Muscle layer of colon (tissue), 2 donors: ENCODE data around the gene DOCK11.

Experiments used
- H3K27ac ChIP-seq: one replicate; pipeline ENCODE4 v1.7.0; 2013; ENCODE audit warnings: low read depth, mild to moderate bottlenecking, low read length, moderate library complexity
- H3K27me3 ChIP-seq, 2 donors: one replicate each; pipeline ENCODE4 v1.7.0; 2013; ENCODE audit warnings: low read length in 2 of 2, mild to moderate bottlenecking in 2 of 2; ENCODE audit not compliant: insufficient read depth in 2 of 2, control insufficient read depth in 1 of 2
- H3K36me3 ChIP-seq: one replicate; pipeline ENCODE4 v1.7.0; 2013; ENCODE audit warnings: mild to moderate bottlenecking, low read length; ENCODE audit not compliant: insufficient read depth
- H3K4me1 ChIP-seq: one replicate; pipeline ENCODE4 v1.7.0; 2013; ENCODE audit warnings: mild to moderate bottlenecking, low read length; ENCODE audit not compliant: insufficient read depth
- H3K4me3 ChIP-seq, 2 donors: one replicate each; pipeline ENCODE4 v1.7.0; 2013; ENCODE audit warnings: low read length in 2 of 2, low read depth in 1 of 2, mild to moderate bottlenecking in 1 of 2, moderate library complexity in 1 of 2
- H3K9ac ChIP-seq: one replicate; pipeline ENCODE4 v1.7.0; 2013; ENCODE audit warnings: low read length
- H3K9me3 ChIP-seq: one replicate; pipeline ENCODE4 v1.7.0; 2013; ENCODE audit warnings: mild to moderate bottlenecking, low read length
- donor health status: abdominal sarcoma.
- donor health status: Adenocarcinoma of cecum.

The DOCK11 gene

DNA sequence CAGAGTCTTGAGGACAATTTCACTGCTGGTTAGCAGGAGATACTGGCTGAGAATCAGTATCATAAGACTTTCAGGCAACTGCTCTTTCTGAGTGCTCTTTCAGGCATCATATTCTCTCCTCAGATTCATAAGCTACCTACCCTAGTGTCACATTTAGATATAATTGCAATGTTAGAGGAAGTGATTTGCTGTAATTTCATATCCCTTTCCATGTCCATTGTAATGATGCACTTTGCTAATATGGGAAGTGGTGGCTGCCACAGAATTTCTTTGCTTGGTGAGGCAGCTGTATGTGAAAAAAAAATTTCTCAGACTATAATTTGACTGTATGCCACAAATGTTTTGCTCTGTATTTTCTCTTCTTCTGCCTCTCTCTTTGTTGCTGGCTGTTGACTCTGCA is 63.3 kb downstream of the DOCK11 start:
- no peak overlapping the region for H3K27ac ChIP-seq
- no peak overlapping the region for H3K4me3 ChIP-seq
- no peak overlapping the region for H3K9ac ChIP-seq
- no peaks in the 10 kb centered on the region for H3K4me1 ChIP-seq
- no peaks in the 10 kb centered on the region for H3K27me3 ChIP-seq
- peaks cover 5% of the 10 kb centered on the region for H3K36me3 ChIP-seq
- H3K9me3 ChIP-seq, result no peaks in the 10 kb centered on the region

GRCh38 chrX:118560489-118560888 is 64.9 kb downstream of the DOCK11 start:
- H3K36me3 ChIP-seq, result peaks cover 5% of the 10 kb centered on the region
- H3K4me3 ChIP-seq, result no peak overlapping the region
- no peaks in the 10 kb centered on the region for H3K27me3 ChIP-seq
- H3K9ac ChIP-seq, result no peak overlapping the region
- no peaks in the 10 kb centered on the region for H3K9me3 ChIP-seq
- no peaks in the 10 kb centered on the region for H3K4me1 ChIP-seq
- no peak overlapping the region for H3K27ac ChIP-seq

DNA sequence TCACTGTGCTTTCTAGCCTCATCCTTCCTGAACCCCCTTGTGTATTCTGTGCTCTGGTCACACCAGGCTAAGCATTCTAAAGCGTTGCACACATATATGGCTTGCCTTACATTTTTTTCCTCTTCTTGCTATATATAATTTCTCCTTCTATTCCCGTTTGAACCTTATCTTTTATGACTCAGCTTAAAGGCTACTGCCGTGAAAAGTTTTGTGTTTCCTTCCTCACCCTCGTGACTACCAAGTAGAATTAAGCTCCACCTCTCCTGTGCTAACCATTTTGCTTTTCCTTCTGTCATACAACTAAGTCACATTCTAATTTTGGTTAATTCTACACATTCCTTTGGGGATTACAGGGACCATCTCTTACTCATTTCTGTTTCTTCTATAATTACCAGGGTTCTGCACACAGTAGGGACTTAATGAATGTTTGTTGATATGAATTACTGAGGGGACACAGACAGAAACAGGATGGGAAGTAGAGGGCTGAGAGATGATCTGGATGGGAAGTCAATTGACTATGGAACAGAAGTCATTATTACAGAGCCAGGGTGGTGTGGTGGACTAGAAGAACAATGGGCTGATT is 67.1 kb downstream of the DOCK11 start:
- Histone ChIP-seq H3K27me3 (no peaks in the 10 kb centered on the region), H3K4me3 (no peak overlapping the region), H3K9me3 (no peaks in the 10 kb centered on the region), H3K4me1 (no peaks in the 10 kb centered on the region), H3K36me3 (peaks cover 5% of the 10 kb centered on the region), H3K9ac (no peak overlapping the region), H3K27ac (no peak overlapping the region)

- H3K27me3 ChIP-seq, result no peaks in the 10 kb centered on the region
- no peaks in the 10 kb centered on the region for H3K9me3 ChIP-seq
- H3K4me1 ChIP-seq, result no peaks in the 10 kb centered on the region
- no peak overlapping the region for H3K4me3 ChIP-seq
- H3K36me3 ChIP-seq, result peaks cover 5% of the 10 kb centered on the region
- H3K27ac ChIP-seq, result no peak overlapping the region
- no peak overlapping the region for H3K9ac ChIP-seq
Measured at GRCh38 chrX:118564498-118564897, 68.9 kb downstream of the DOCK11 start.

GRCh38 chrX:118565853-118566252 is 70.2 kb downstream of the DOCK11 start:
- H3K9me3 ChIP-seq, result no peaks in the 10 kb centered on the region
- H3K27ac ChIP-seq, result no peak overlapping the region
- no peaks in the 10 kb centered on the region for H3K4me1 ChIP-seq
- H3K9ac ChIP-seq, result no peak overlapping the region
- no peaks in the 10 kb centered on the region for H3K27me3 ChIP-seq
- H3K4me3 ChIP-seq, result no peak overlapping the region
- H3K36me3 ChIP-seq, result peaks cover 5% of the 10 kb centered on the region

DNA sequence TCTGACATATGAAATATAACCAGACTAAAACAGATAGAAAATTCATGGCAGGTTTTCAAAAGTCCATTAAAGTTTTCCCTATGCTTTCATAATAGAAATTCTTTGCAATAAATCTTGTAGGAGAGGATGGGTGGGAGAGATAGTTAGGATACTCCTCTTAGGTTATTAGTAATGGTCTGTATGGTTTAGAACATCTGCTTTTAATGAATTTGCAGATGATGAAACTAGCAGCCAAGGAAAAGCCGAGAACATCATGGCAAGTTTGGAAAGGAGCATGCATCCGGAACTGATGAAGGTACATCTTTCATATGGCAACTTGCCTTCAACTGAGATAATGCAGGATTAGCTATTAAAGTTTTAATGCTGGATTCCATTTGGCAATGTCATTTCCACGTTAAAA is 70.7 kb downstream of the DOCK11 start:
- Histone ChIP-seq H3K9ac (no peak overlapping the region), H3K4me1 (no peaks in the 10 kb centered on the region), H3K36me3 (peaks cover 5% of the 10 kb centered on the region), H3K27me3 (no peaks in the 10 kb centered on the region), H3K4me3 (no peak overlapping the region), H3K27ac (no peak overlapping the region), H3K9me3 (no peaks in the 10 kb centered on the region)

DNA sequence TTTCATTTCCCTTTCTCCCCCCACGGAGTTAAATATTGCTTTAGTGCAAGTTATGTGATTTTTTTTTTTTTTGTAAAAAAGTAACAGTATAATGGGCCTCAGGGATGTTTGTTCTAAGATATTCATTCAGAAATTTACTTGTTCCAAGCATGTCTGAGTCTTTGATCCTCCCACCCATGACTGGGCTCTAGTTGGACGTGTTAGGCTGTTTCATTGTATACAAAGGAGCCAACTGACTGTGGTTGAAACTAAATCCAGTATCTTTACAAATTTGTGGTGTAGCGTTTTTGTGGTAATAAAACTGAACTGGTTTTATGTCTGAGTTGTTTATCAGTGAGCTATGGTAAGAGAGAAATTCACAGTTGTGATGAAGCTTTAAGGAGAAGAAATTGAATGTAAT is 74.1 kb downstream of the DOCK11 start:
- no peaks in the 10 kb centered on the region for H3K36me3 ChIP-seq
- no peaks in the 10 kb centered on the region for H3K9me3 ChIP-seq
- H3K9ac ChIP-seq, result no peak overlapping the region
- H3K4me1 ChIP-seq, result no peaks in the 10 kb centered on the region
- H3K27ac ChIP-seq, result no peak overlapping the region
- no peak overlapping the region for H3K4me3 ChIP-seq
- H3K27me3 ChIP-seq, result no peaks in the 10 kb centered on the region

DNA sequence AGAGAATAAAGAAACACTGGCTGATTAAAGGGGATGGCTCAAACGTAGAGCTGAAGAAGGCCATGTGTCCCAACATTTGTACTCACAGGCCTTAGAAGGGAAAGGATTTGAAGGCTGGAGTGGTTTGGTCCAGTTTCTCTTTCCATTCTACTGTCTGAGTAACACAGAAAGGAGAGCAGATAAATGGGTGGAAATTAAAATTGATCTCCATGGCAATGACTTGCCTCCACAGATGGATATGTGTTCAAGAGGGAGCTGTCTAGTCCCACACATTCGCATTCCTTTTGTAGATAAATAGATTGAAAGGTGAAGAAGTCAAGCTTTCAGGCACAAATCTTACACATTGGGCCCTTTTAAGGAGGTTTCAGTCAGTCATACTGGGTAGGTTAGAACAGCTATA is 74.6 kb downstream of the DOCK11 start:
- Histone ChIP-seq H3K9me3 (no peaks in the 10 kb centered on the region), H3K36me3 (no peaks in the 10 kb centered on the region), H3K9ac (no peak overlapping the region), H3K27me3 (no peaks in the 10 kb centered on the region), H3K4me1 (no peaks in the 10 kb centered on the region), H3K27ac (no peak overlapping the region), H3K4me3 (no peak overlapping the region)

GRCh38 chrX:118571836-118572235 is 76.2 kb downstream of the DOCK11 start:
- Histone ChIP-seq H3K27me3 (no peaks in the 10 kb centered on the region), H3K4me3 (no peak overlapping the region), H3K27ac (no peak overlapping the region), H3K9ac (no peak overlapping the region), H3K4me1 (no peaks in the 10 kb centered on the region), H3K9me3 (no peaks in the 10 kb centered on the region), H3K36me3 (no peaks in the 10 kb centered on the region)

- Histone ChIP-seq H3K27ac (no peak overlapping the region), H3K4me3 (no peak overlapping the region), H3K4me1 (no peaks in the 10 kb centered on the region), H3K27me3 (no peaks in the 10 kb centered on the region), H3K9ac (no peak overlapping the region), H3K9me3 (no peaks in the 10 kb centered on the region), H3K36me3 (no peaks in the 10 kb centered on the region)
Measured at GRCh38 chrX:118574666-118575065, 79.1 kb downstream of the DOCK11 start.

- Histone ChIP-seq H3K4me3 (no peak overlapping the region), H3K4me1 (no peaks in the 10 kb centered on the region), H3K36me3 (no peaks in the 10 kb centered on the region), H3K9ac (no peak overlapping the region), H3K9me3 (no peaks in the 10 kb centered on the region), H3K27me3 (no peaks in the 10 kb centered on the region), H3K27ac (no peak overlapping the region)
Measured at GRCh38 chrX:118577041-118577440, 81.4 kb downstream of the DOCK11 start.

GRCh38 chrX:118579417-118579816 is 83.8 kb downstream of the DOCK11 start:
- Histone ChIP-seq H3K9ac (no peak overlapping the region), H3K27me3 (no peaks in the 10 kb centered on the region), H3K9me3 (no peaks in the 10 kb centered on the region), H3K4me3 (no peak overlapping the region), H3K4me1 (no peaks in the 10 kb centered on the region), H3K27ac (no peak overlapping the region), H3K36me3 (no peaks in the 10 kb centered on the region)
